SW 1271 (cell line): ENCODE data around the gene RPRD1A.
"Not testable (repeated sequence)": the region's sequence is repeated elsewhere in the genome, so short reads cannot be mapped to it uniquely, and the experiment has no call there.

ENCODE experiments used
- DNase-seq, 2 experiments: peaks; one replicate each; lab custom pipeline; 2025; lab: John Stamatoyannopoulos, UW

The RPRD1A gene

DNA sequence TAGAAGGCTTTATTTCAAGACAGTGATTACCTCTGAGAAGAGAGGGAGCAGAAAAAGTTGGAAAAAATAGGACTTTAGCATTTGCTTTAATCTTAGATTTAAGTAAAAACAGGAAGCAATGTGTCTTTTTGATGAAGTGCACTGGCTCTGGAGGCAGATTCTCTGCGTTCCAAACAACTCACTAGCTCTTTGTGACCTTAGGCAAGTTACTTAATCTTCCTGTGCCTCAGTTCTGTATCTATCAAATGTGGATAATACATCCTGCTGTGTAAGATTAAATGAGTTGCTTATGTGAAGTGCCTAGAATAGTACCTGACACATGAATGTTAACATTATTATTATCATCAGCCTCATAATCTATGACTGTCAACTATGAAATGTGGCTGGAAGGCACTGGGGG, 42.3 kb downstream of the RPRD1A start:
- peak in 1 of 2 experiments; percentile 5 for DNase-seq

DNA sequence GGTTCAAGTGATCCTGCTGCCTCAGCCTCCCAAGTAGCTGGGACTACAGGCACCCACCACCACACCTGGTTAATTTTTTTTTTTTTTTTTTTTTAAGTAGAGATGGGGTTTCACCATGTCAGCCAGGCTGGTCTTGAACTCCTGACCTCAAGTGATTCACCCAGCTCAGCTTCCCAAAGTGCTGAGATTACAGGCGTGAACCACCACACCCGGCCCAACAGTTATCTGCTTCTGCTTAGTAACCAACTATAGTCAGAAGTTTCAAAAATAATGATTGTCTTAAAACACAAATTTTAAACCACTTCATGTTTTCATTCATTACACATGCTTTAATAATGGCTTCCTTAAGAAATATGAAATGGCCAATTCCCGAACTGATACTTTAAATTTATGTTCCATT, 43.1 kb downstream of the RPRD1A start:
- DNase-seq = not testable (repeated sequence)

DNA sequence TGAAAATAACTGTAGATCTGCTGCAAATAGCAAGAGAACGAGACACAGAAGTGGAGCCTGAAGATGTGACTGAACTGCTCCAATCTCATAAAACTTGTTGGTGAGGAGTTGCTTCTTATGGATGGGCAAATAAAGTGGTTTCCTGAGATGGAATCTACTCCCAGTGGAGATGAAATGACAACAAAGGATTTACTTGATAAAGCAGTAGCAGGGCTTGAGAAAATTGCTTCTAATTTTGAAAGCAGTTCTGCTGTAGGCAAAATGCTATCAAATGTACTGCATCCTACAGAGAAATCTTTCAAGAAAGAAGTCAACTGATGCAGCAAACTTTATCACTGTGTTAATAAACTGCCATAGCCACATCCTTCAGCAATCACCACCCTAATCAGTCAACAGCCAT, 44.0 kb downstream of the RPRD1A start:
- DNase-seq = no peak

DNA sequence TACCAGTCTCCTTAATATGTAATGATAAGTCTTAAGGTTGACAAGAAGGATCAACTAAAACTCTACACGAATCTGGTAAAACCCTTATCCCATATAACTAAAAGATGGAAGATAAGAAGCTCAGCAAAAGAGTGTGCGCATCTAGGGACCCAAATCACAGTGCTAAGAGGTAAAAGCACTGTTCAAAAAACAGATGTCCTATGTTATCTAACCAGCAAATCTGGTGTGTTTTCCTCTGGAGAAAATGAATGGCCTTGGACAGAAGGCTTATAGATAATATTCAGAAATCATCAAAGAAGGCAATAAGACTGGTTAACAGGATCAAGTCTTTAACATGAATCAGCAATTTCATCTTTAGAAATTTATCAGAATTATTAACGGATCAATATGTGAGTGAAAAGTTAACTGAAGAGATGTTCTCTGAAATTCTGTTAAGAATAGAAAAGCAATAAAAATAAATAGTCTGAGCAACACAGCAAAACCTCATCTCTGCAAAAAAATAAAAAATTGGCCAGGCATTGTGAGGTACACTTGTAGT, 47.1 kb downstream of the RPRD1A start:
- DNase-seq = no peak

DNA sequence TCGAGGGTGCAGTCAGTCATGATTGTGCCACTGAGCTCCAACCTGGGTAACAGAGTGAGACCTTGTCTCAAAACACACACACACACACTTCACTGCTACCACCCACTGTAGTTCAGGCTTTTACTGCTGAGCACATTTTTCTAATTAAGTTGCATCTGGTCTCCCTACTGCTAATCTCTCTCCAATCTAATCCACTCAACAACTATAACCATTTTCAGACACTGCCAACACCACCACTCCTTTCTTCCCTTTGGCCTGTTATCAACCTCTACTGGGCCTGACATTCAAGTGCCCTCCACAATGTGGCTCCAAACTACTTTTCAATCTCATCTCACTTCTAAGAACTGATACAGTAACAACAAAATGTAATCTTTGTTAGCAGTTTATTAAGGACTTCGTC, 50.1 kb downstream of the RPRD1A start:
- DNase-seq = no peak

DNA sequence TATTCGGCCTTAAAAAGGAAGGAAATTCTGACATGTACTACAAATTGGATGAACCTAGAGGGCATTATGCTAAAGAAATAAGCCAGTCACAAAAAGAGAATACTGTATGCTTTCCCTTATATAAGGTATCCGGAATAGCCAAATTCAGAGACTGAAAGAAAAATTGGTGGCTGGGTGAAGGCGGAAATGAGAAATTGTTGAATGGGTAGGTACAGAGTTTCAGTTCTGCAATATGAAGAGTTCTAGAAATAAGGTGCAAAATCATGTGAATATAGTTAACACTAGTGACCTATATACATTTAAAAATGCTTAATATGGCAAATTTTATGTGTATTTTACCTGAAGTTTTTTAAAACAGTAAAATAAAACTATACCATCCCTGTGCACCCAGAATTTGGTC, 51.7 kb downstream of the RPRD1A start:
- DNase-seq = no peak

DNA sequence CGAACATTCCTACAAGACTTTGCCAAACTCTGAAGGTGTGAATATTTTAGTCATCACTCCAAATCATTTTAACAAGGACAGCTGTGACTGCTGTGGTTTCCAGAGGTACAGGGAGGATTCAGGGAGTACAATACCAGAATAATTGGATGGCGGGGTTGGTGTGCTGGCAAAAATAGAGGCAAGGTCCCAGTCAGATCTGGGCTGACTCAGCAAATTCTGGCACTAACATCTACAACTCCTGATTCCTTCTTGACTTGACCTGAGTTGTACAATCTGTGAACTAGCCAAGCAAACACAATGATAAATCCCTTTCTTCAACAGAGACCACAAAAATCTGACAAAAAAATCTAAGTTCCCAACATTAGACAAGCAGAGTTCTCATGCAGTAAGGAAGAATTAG, 54.5 kb downstream of the RPRD1A start:
- no peak for DNase-seq

DNA sequence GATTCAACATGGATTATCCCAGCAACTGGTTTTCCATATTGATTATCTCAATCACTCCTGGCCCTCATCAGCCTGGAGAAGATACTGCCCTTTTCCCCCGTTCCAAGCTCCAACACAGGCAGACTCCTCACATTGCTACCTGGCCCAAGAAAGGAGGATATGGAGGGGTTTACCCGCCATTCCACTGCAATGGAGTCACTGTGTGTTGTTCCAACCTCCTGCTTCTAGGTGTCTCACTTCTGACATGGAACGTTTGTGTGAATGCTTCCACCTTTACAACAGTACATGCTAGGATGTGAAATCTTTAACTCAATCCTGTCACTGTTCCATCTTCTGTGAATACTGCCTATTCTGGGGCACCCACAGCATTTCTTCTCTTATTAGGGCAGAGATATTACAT, 58.1 kb downstream of the RPRD1A start:
- DNase-seq = no peak

DNA sequence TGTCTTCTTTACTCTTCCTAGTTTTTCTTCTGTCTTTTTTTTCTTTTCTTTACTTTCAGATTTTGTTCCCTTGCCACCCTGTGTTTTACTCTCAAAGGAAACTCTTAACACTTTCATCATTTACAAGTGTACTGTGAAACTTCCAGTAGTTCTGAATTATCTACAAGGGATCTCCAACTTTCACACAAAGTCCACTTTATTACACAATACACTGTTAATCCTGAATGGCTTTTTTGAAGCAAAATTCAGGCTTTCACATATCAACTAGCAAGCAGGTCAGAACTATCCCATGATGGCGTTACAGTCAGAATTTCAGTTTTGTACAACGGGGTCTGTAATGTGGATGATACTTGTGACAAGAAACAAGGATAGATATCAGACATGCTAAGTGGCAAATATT, 60.4 kb downstream of the RPRD1A start:
- no peak for DNase-seq

DNA sequence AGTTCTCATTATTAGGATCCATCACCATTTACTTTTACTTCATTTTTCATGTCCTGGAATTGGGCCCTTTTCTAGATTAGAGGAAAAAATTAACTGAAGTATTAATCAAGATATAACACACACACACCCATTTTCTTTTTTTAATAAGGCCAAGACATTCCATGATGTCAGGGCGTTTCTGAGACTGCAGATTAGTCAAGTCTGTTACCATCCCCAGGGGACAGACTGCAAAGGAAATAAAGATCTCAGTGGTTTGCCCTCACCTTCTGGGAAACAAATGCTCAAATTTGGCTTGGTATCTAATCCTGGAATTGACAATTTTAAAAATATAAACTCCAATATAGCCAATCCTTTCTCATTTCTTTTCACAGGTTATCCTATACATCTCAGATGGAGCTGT, 67.4 kb downstream of the RPRD1A start:
- no peak for DNase-seq

DNA sequence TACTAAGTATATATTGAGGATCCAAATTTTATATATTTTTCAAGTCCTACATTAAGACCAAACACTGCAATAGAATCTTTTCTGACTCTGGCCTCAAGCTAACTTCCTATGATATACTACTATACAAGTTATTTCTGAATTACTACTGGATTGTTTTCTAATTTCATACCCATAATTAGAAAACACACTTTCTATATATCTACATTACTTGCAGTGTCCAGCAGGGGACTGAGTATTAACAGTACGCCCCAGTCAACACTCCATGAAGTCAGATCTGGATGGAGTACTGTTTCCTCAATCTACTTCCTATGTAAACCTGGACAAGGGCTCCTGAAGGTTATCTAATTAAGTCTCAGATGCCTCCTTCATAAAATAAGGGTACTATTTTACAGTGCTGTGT, 68.4 kb downstream of the RPRD1A start:
- peak in 1 of 2 experiments; percentile 28 for DNase-seq

DNA sequence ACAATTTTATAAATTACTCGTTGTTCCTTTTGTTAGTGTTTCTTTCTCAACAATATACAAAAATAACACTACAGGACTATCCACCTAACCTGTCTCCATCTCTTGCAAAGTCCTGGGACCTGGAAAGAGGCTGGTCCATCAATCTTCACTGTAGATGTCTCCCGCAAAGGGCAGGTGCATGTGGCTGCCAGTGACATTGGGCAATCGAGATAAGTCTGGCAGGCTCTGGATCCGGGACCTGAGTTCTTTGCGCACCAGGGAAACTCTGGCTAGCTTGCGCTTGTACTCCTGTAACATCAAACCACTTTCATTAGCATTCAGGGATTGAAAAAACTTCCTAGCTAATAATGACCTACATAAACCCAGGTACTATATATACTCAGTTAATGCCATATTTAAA, 74.3 kb downstream of the RPRD1A start:
- no peak for DNase-seq

DNA sequence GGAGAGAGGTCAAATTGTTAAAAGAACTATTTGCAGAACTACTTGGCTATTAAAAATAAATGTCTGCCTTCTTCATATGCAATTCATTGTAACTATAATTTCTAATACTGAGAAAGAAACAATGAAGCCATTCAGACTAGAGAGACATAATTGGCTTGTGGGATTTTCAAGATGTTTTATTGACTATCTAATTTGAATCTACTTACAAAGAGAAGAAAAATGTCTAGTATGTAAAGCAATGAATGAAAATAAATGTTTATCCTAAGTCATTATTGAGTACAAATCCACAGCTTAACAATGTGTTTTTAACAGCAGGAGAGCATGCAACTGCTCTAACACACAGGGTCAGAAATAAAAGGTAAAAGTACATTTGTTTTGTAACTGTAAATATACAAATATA, 75.7 kb downstream of the RPRD1A start:
- DNase-seq = no peak

DNA sequence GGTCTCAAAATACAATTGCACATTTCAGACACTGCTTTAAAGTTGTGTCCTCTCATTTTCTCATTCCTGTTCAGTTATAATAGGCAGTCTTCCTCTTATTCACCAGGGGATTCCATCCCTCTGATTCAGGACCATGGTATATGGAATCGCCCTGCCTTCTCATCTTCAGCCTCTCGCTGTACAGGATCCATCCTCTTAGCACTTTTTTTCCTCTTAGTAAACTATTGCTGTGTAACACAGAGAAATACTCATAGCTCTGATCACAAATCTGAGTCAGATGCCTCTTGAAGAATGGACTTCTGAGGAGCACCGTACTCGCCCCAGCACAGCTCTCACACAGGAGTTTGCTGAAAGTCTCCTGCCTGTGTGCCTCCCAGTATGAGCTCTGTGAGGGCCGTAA, 83.5 kb downstream of the RPRD1A start:
- no peak for DNase-seq

DNA sequence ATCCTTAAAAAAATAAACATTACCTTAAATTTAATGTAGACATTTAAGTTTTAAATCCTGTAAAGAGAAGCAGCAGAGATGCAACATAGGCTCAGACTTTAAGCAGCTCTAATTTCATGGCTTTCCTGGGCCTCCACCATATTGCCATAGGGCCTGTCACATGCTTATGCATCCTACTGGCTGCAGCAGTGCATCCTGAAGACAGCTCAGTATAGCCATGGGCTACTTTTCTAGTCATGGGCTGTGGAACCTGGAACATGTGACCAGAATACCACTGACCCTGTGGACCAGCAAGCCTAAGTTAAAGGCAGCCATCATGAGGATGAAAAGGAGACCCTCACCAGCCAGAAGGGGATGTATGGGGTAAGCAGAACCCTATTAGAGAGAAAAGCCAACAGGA, 84.2 kb downstream of the RPRD1A start:
- no peak for DNase-seq

DNA sequence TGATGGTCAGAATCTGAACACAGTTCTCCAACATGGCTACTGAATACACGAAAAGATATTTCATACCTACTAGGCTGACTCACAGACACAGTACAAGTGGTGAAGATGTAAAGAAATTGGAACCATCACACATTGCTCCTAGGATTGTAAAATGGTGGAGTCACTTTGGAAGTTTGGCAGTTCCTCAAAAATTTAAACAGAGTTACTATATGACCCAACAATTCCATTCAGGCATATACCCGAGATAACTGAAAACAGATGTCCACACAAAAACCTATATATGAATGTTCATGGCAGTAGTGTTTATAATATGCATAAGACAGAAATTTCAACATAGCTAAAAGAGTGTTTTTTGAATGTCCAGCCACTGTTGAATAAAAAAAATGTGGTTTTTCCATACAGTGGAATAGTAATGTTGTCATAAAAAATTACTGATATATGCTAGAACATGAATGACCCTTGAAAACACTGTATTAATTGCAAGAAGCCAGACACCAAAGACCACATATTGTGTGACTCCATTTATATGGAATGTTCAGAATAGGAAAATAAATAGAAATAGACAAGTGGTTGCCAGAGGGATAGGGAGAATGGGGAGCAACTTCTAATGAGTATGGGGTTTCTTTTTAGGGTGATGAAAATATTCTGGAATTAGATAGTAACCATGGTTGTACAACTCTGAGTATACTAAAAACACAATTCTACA, 84.8 kb downstream of the RPRD1A start:
- no peak for DNase-seq

DNA sequence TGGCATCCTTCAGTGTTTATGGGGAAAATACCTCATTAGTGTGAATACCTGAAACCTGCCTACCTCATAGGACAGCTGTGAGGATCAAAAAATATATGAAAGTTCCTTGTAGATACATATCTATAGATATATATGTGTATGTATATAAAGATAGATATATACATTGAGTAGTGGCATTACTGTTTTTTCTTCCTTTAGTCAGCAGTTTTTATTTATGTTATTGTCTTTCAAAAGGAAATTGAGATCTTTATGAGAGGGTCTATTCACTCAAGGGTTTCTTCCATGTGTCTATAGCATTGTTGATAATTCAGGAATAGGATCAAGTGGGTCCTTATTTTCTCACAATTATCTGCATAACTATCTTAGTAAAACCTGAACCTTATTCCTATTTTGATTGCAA, 88.2 kb downstream of the RPRD1A start:
- DNase-seq = no peak

DNA sequence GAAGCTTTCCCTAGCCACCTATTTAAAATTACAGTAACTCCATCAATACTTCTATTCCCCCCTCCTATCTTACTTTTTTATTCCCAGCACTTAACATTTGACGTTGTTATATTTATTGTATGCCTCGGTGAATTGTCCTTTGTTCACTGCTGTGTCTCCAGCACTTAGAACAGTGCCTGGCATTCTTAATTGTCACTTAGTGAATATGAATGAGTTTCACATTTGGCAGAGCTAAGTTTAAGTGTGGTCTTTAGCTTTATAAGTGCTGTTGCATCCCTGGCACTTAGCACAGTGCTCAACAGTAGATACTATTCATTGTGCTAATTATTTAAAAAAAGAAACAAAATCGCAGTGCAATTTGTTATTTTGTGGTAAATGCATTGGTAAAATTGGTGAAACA, 93.2 kb downstream of the RPRD1A start:
- no peak for DNase-seq

DNA sequence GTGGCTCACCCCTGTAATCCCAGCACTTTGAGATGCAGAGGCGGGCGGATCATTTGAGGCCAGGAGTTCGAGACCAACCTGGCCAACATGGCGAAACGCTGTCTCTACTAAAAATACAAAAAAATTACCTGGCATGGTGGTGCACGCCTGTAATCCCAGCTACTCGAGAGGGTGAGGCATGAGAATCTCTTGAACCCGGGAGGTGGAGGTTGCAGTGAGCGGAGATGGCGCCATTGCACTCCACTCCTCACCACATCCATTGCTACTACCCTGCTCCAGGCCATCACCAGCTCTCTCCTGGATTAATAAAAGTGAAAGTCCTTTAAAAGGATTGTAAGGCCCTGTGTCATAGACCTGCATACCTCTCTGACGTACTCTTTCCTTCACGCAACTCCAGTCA, 93.7 kb downstream of the RPRD1A start:
- no peak for DNase-seq

DNA sequence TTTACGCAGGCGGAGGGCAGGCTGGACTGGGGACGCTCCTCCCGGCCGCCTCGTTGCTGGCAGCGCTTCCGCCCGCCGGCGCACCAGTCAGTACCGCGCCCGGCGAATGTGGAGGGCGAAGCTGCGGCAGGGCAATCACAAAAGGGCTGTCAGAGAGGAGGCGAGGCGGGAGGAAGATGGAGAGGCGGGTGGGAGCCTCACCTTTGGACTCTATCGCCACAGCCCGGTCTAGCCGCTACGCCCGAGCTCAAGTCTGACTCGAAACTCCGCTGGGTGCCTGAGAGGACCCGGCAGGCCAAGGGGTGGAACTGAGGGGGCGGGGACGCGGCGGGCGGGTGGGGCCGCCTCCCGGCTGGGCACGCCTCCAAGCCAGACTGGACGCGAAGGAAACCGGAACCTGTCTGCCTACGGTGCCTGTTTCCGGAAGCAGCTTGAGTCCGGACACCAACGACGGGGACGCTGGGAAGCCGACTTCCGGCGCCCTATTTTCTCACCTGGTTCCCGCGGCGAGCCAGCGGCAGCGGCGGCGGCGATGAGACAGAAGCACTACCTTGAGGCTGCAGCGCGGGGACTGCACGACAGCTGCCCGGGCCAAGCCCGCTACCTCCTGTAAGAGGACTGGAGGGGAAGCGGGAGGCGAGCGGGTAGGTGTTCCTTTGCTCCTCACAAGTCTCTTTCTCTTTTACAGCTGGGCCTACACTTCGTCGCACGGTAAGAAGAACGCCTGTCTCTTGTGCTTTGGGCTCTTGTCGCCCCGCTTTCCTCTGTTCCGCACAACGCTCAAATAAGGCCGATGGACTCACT, 95.0 kb downstream of the RPRD1A start, which contains the start of gene RMP24:
Gene RMP24 (plus strand): TSS at position 483 of the 804 bp plus-strand sequence.
- peak; percentile 87 to 92 for DNase-seq

DNA sequence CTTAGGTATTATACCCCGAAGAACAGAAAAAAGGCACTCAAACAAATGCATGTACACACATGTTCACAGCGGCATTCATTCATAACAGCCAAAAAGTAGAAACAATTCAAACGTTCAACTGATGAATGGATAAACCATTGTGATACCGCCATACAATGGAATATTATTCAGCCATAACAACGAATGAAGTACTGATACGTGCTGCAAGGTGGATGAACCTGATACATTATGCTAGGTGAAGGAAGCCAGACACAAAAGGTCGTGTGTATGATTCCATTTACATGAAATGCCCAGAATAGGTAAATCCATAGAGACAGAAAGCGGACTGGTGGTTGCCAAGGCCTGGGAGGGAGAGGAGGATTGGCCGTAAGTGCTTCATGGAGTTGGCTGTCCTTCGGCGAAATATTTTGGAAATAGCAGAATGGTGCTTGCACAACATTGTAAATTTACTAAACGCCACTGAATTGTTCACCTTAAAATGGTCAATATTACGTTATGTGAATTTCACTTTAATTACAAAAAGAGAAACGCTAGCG, 95.6 kb downstream of the RPRD1A start:
- DNase-seq = peak in 1 of 2 experiments; percentile 74

DNA sequence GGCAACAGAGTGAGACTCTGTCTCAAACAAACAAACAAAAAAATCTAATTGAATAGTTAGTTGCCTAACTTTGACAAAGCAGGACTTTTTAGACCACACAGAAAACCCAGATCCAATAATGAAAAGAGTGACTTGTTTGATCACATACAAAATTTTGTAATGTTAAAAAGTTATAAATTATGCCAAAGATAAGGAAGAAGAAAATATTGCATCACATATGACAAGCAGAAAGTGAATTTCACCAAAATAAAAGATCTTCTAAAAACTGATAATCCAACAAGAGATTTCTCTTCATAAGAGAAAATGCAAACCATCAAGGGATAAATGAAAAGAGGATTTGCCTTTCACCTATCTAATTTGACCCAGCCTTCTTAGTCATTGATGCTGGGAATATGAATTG, 97.7 kb downstream of the RPRD1A start:
- DNase-seq = no peak

DNA sequence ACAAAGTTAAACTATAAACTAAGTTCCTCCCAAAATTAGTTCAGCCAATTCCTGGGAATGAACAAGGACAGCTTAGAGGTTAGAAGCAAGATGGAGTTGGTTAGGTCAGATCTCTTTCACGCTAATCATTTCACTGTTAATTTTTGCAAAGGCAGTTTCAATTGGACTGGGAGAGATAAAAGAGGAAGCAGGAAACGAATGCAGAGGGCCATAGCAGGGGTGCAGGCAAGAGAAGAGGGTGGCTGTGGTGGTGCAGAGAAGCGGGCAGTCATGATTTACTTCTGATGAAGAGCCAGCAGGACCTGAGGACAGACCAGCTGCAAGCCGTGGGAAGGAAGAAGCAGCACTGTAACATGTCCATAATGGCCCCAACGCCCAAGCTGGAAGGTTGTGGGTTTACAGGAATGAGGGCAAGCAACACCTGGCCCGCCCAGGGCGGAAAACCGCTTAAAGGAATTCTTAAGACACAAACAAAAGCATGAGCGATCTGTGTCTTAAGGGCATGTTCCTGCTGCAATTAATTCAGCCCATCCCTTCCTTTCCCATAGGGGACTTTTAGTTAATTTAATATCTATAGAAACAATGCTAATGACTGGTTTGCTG, 99.0 kb downstream of the RPRD1A start:
- no peak for DNase-seq
